ENCODE measurements around the gene ANKFN1.
A peak's percentile ranks its signal among the peaks of the same experiment; 100 is the strongest.

Gene ANKFN1, protein sequence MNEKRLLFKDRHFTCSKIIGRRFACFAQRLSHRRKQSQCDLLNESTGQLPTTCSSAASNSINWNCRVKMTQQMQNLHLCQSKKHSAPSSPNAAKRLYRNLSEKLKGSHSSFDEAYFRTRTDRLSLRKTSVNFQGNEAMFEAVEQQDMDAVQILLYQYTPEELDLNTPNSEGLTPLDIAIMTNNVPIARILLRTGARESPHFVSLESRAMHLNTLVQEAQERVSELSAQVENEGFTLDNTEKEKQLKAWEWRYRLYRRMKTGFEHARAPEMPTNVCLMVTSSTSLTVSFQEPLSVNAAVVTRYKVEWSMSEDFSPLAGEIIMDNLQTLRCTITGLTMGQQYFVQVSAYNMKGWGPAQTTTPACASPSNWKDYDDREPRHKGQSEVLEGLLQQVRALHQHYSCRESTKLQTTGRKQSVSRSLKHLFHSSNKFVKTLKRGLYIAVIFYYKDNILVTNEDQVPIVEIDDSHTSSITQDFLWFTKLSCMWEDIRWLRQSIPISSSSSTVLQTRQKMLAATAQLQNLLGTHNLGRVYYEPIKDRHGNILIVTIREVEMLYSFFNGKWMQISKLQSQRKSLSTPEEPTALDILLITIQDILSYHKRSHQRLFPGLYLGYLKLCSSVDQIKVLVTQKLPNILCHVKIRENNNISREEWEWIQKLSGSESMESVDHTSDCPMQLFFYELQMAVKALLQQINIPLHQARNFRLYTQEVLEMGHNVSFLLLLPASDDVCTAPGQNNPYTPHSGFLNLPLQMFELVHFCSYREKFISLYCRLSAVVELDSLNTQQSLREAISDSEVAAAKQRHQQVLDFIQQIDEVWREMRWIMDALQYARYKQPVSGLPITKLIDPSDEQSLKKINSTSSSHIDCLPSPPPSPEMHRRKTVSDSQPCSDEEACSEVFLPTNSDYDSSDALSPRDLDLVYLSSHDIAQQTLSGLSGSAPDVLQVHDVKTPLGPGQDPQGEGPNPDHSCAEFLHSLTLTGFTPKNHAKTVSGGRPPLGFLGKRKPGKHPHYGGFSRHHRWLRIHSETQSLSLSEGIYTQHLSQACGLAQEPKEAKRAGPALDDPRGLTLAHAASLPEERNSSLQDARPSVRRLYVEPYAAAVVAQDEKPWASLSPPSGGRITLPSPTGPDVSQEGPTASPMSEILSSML

DNA sequence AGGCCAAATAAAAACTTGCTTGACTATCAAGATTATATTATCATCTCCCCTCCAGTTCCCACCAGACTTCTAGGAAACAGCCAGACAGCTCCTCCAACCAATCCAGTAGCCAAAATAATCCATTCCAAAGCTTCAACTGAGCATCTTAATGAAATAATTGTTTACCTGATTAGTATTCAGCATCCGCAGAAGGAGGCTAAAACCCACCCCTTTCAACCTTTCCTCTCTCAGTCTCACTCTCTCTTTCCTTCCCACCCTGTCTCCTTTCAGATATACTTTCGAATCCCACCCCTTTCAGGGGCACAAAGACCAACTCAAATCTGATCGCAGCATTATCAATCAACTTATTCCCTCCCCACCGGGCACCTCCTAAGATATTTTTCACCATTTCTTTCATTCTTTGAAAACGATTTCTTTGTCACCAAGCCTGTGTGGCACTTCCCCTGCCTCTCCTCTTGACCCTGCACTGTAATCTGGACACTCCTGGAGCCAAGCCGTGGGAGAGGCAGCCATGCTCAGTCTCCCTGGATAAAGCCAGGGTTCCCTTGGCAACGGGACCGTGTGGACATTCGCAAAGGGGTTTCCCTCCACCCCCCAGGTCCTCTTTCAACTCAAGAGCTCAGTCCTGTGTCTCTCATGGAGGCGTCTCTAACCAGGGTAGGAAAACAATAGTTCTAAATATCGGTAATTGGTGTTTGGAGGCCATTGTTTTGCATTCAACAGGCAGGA is at the start of gene ANKFN1:
TSS of gene ANKFN1 (plus strand) at position 602 of the 729 bp plus-strand sequence. CDS start 59,193 bp downstream, outside the sequence.
- no peak for DNase-seq (ENCODE audit: low spot score)

DNA sequence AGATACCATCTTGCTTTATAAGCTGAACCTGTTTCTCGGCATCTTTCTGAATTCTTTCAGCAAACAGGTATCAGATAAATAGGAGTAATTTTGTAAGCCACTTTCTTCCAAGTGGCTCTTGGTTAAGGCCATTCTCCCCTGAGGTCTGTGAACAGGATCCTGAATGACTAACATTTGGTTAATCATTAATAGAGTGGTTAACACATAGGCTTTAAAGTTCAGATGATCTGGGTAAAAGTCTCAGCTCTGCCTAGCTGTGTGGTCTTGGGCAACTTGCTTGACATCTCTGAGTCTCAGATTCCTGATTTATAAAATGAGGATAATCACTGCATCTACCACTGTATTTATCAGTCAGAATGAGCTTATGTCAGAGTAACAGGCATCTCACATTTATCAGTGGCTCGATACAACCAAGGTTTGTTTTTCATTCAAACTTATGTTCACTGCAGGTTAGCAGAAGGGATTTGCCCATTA is 44.4 kb upstream of the ANKFN1 start:
- DNase-seq (ENCODE audit: low spot score): no peak

DNA sequence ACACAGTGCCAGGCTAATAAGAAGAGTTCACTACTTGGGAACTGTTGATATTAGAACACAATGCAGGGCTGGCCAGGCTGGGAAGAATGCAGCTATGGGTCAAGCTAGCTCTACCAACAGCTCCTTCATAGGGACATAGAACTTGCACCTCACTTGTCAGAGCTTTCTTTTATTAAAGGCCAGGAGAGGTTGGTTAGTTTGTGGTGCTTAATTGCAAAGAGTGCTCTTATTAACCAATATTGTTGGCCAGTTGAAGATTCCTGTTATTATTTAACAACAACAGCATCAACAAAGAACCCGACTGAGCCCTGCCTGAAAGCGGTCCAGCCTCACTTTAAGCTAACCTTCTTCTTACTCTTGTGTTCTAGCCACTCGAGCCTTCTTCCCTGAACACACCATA is 43.4 kb upstream of the ANKFN1 start:
- DNase-seq (ENCODE audit: low spot score): no peak

DNA sequence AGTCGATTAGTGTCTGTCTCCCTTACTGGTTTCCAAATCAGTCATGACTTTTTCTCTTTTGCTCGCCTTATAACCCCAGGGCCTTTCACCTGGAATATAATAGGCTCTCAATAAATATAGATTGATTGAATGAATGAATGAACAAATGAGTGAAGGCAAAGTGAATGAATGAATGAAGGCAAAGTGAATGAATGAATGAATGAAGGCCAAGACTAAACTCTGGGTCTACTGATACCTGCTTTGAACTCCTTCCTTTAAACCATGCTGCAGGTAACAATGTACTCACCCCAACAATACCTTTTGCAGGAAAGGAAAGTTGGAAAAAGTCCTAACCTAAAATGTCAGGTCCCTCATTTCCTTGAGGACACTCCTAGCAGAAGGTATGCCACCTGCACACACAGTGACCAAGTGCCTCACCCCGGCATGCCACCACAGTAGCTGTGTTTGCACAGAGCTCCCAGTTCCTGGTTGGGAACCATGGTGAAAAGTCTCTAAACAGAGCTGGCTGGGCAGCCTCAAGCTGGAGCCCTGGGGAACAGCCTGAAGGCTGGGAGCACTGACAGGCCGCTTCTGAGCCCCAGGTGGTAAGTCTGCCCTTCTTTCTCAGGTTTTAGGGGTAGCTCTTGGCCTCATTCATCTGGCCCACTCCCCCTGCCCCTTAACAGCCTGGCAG is 42.7 kb upstream of the ANKFN1 start:
- no peak for DNase-seq (ENCODE audit: low spot score)

DNA sequence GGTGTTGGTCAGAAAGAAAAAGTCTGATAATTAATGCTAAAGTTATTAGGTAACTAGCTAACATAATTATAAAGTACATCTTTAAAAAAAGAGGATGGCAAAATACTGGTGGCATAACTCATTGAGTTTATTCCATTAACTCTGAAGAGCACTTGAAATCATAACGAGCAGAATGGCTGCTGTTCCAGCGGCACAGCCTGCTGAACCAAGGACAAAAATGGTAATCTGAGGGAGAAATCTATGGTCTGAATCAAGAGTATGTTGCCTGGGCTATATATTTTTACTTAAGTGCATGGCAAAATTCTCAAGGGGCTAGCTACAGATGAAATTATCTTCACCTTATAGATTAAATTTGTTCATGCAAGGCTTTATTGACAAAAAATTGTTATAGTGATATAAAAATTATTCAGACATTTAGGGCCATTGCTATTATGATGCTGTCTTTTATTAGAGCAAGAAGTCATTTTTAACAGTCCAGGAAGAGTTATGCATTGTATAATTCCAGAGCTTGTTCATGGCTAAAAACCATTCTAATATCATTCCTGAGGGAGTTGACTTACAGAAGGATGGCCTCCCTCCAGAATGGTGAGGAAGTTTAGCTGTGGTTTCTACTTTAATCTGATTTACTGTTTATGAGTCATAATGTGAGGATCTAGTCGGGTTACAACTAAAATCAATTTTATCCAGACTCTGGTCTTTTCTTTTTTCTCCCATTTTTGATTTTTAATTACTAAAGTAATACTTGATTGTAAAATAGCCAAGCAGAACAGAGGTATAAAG is 41.4 kb upstream of the ANKFN1 start:
- DNase-seq (ENCODE audit: low spot score): no peak

DNA sequence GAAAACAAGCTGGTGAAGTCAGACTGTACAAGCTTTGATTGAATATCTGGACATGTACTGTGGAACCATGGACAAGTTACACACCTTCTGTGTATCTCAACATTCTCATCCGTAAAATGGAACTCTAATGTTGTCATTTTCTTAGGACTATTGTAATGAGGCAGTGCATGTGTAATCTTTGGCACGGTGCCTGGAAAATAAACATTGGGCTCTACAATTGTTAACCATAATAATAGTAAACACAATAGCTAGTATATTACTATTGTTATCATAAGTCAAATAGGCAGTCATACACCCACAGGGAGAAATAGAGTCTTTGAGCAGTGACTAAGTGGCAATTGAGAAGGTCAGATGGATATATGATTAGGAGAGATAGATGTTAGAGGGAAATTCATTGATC is 39.8 kb upstream of the ANKFN1 start:
- no peak for DNase-seq (ENCODE audit: low spot score)

DNA sequence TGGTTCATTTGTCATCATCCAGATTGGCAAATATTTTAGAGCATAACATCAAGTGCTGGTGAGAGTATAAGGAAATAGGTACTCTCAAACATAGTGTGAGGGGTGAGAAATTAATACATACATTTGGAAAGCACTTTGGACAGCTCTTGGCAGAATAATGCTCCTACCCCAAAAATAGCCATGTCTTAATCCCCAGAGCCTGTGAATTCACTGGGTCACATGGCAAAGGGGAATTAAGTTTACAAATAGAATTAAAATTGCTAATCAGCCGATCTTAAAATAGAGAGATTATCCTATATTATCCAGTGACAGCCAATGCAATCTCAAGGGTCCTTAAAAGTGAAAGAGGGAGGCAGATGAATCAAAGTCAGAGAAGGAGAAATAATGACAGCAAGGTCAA is 38.8 kb upstream of the ANKFN1 start:
- no peak for DNase-seq (ENCODE audit: low spot score)

DNA sequence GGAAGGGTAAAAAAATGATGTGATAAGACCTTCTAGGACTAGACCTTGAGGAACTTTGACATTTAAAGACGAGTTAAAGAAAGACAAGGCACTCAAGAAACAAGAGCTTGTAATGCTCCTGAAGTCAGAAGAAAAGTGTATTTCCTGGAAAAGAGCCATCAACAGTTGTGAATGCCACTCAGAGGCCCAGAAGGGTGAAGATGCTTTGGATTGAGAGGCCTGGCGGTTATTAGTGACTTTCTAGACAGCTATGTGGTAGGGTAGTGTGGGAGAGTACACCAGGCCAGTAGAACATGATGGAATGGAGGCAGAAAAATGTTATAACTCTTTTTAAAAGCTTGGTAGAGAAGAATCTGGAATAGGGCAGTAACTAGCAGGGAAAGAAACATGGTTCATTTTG is 34.1 kb upstream of the ANKFN1 start:
- no peak for DNase-seq (ENCODE audit: low spot score)

DNA sequence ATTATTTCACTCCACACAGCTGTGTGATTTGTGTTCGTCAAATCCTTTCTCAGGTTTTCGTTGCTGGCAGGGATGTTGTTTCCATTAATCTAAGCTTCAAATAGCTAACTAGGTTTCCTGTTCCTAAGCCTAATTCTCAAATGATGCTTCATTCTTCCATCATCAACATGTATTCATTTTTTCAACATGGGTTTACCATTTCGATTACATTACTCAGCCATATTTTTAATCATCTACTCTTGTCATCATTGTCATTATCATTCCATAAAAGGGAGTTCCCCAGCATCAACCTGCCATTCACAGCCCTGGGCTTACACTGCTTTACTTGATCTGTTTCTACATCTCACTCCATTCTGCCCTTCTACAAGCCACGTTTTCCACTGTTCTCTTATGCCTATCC is 33.3 kb upstream of the ANKFN1 start:
- no peak for DNase-seq (ENCODE audit: low spot score)

DNA sequence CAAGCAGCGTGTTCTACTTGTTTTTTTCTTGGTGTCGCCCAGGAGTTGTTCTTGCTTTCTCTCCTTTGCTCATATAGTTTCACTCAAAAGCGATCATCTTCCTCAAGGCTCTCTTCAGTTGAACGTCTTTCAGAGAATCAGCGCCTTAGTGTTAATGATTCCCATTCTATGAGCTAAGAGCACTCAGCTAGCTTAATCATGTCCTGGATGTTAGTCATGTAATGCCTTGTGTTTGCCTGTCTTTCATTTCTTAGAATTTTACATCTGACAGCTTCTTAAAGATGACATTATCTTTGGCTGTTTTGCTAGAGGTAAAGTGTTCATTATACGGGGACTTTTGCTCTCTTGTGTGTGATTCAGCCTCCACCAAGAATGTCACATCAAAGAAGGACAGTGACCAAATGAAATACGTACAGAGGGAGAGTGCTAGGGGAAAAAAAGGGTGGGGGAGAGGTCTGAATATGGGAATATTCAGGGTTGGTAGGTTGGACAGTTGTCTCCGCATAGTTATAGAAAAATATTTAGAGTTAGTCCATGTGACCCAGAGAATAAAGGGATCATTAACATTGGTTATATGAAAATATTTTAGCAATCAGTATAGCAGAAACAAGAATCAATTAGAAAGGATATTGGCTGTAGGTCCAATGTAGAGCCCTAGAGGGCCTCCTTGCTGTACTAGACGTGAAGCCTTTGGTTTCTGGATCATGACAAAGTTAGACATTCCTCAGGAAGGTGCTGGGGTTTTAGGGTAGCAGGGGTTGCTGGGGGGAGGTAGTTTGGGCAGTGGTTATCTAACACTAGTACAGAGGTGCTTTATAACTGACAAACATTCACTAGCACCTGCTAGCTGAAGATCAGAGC is 31.9 kb upstream of the ANKFN1 start:
- DNase-seq (ENCODE audit: low spot score): no peak

DNA sequence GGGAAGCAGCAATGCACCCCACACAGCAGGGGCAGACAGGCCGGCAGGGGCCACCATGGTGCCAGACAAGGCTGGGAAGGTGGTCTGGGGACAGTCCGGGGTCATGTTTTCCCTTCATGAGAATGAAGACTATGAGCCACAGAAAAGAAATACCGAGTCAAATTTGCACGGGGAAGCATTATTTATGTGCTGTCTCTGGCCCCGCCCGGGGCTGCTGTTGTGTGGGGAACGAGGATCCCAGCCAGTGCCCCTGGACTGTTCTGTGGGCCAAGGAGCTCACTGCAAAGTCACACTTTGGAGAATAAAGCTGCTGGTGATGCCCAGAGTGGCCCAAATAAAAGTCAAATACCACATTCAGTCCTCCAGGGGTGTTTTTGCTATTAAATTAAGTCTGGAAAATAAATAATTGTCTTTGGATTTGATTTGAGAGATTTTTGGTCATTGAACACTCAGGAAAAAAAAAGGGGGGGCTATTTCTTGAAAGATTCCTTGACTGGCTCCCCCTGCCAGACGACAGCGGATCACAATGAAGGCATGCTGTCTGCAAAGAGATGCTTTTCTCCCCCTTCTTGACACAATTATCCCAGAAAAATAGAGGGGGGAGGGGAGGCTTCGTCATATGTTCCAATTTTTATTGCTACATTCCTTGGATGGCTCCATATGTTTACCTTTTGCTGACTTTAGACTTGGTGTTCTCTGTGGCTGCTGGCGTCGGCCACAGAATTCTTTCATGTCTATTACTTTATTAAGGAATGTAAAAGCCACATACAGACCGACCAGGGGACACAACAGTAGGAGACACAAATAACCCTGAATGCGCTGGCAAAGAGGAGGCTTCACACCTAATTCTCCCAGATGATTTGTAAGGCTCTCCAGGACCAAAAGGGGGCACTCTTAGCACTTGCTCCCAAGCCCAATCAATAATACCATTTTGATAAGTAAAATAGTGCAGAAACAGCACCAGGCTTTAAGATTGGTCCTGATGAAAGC is 27.1 kb upstream of the ANKFN1 start:
- peak; percentile 8 for DNase-seq (ENCODE audit: low spot score)

DNA sequence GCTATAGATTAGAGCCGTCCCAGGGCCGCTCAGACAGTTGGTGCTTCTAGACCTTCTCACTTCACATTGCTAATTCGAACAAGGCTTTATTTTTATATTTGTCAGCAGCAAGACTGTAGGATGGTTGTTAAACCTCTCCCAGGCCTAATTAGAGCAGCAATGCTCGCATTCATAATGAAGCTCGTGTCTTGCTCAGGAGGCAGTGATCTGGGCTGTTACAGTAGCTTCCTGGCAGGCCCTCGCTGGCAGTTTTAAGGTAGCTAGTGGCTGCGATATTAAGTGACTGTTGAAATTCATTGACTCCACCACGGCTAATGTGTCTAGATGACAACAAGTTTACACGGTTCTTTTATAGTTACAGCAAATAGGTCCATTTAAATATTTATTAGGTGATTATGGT is 23.2 kb upstream of the ANKFN1 start:
- no peak for DNase-seq (ENCODE audit: low spot score)

DNA sequence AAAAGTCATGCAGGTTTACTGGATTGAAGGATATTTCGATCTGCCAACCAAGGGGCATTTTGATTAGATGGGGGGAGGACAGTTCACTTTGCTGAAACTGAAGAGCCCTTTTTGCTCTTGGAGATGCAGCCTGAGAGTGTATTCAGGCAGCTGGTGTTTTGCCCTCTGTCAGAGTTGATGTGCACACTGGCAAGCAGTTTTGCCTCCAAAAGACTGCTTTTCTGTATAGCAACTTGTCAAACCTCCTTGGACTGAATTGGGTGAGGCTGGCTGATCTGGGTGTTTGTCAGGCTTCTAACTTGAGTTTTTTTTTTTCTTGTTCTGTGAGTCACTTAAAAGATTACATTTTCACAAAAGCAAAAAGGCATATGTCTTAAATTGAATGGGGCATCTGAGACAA is 22.6 kb upstream of the ANKFN1 start:
- DNase-seq (ENCODE audit: low spot score): no peak

DNA sequence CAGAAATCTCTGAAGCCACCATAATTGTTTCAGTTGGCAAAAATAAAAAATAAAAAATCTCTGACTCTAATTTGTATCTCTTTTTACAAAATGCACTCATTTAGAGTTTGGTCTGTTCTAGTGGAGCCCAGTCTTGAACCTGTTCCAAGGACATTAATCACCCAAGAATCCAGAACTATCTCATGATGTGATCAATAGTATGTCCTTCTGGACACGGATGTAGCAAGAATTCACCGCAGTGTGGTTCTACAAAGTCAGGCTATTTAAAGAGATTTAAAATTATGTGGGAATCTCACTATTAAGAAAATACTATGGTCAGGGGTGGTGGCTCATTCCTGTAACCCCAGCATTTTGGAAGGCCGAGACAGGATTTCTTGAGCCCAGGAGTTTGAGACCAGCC is 21.8 kb upstream of the ANKFN1 start:
- no peak for DNase-seq (ENCODE audit: low spot score)

DNA sequence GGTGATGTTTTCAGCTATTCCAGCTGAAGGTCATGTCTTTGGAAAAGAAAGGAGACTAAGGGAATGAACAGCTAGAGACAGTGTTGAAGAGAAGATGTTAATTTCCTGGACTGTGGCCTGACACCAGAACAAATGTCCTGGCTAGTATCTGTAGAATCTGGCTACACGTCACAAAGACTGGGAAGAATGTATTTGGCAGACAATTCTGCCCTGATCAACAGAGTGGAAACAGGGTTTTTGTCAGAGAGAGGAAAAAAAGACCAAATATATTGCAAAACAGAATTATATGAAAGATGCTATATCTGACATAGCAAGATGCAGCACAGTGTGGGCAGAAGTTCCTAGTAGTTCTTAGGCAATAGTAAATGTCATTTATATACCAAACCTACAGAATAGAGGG is 17.0 kb upstream of the ANKFN1 start:
- no peak for DNase-seq (ENCODE audit: low spot score)

DNA sequence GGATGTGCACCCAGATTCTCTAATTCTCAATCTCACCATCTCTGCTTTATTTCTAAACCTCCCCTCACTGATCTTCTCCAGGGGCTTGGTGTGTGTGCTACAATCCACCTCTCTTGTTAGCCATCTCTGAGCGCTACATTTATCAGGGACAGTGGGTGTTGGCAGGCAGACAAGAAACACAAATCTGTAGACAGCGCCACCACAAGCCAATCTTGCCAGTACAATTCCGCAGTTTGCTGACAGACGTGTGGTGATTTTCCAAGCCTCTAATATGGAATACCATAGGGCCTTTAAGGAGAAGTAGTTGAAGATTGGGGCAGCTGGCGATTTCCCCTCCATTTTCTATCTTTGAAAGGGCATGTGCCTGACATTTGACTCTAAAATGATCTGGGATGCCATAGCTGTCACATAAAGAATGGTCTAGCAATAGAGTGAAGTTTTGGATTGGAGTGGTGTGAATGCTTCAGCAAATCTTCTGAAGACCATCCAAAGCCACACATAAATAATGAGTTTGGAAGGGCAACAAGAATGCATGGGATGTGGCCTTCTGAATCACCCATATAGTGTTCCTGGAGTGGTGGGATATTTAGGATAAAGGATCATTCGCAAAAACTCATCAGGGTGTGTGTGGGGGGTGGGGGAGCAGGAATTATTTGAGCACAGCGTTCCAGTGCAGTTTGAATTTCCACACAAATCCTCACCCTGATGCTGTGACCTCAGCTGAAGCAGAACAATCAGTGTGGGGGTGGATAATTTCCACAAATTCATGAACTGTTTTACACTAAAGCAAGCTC is 12.0 kb upstream of the ANKFN1 start:
- DNase-seq (ENCODE audit: low spot score): no peak

DNA sequence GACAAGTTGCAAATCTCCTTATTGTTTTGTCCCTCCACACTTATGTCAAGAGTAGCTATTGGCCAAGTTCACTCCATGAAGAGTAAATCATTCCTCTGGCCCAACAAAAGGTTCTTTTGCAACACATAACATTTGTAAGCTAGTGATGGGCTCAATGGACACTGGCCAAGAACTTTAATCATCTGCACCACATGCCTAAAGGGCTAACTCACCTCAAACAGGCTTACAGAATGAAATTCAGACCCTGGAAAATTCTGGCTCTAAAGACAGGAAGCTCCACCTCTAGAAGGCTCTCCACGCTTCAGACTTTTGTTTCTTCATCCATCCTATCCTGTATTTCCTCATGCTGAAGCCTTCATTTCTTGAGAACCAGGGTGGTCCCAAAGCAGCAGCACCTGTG is 10.9 kb upstream of the ANKFN1 start:
- no peak for DNase-seq (ENCODE audit: low spot score)
